Right ventricle myocardium inferior (tissue), 1 donor: ENCODE measurements around the gene MDFIC2. TPM values are rescaled to one million over a fixed set of nuclear protein-coding genes. Genes with fewer than 3 reads are reported as not detected.
"Not testable (repeated sequence)": the region's sequence is repeated elsewhere in the genome, so short reads cannot be mapped to it uniquely, and the experiment has no call there.

ENCODE experiments used
- ATAC-seq: fragments of 200-7000 bp; cut with Tn5 transposase; one replicate; pipeline ENCODE4 v1.9.1; 2020; ENCODE audit warnings: mild to moderate bottlenecking, moderate library complexity
- DNase-seq: peaks from one replicate; pipeline ENCODE4 v3.0.0; 2021; ENCODE audit errors: missing footprints
- intact Hi-C: fragments of 100-400 bp; cut with DNase I; formaldehyde crosslinking; loops from one replicate; pipeline ENCODE4 v1.11.0; 2022
- long read RNA-seq: library from polyadenylated mRNA; unstranded; transcript quantifications from one replicate; pipeline ENCODE4 v2.0.0, GENCODE V29; 2021
- total RNA-seq: library from RNA; stranded (reverse); fragmentation: NEBNext Ultra II Directional; extraction: Animal tissue kit (Norgen Biotek cat#: 25700); gene quantifications from one replicate; pipeline ENCODE4 v1.2.1, GENCODE V29; 2021
- donor health status: DM: no; HTN: yes; CAD: no; lungs with severe emphysema.

MDFIC2 gene
- not detected for total RNA-seq
- long read RNA-seq = 0 reads

- DNase-seq (no peak), ATAC-seq (no peak)
- intact Hi-C loops = no loop called here
Observed at GRCh38 chr3:70312336-70312735, at the start of gene MDFIC2. Gene MDFIC2 (minus strand): TSS chr3:70312638. CDS start chr3:70311973, 665 bp downstream.

- ATAC-seq (no peak), DNase-seq (no peak)
- intact Hi-C loops = no loop called here
Observed at GRCh38 chr3:70360979-70361760, 48.7 kb upstream of the MDFIC2 start.

GRCh38 chr3:70359711-70360110 is 47.3 kb upstream of the MDFIC2 start:
- DNase-seq (no peak), ATAC-seq (no peak)
- intact Hi-C loops = loop anchor here (5.0 kb wide), 1 partner anchor 292 kb away; no protein-coding TSS in a partner anchor

- ATAC-seq (no peak), DNase-seq (no peak)
- intact Hi-C loops = loop anchor here (5.0 kb wide), 1 partner anchor 292 kb away; no protein-coding TSS in a partner anchor
Observed at GRCh38 chr3:70358978-70359580, 46.6 kb upstream of the MDFIC2 start.

GRCh38 chr3:70352215-70352614 is 39.8 kb upstream of the MDFIC2 start:
- intact Hi-C loops = no loop called here
- no peak for ATAC-seq
- DNase-seq = no peak

- no peak for ATAC-seq
- no peak for DNase-seq
- intact Hi-C loops = no loop called here
Observed at GRCh38 chr3:70342149-70342548, 29.7 kb upstream of the MDFIC2 start.

DNA sequence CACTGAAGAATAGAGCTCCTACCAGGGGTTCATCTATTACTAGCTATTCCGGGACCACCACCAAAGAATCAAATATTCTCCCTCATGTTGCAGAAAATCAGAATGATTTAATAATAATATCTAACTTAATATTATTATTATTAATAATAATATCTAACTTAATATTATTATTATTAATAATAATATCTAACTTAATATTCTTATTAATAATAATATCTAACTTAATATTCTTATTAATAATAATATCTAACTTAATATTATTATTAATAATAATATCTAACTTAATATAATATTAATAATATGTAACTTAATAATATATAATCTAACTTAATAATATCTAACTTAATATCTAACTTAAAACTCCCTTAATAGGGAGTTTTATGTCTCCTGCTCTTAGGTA is 24.4 kb upstream of the MDFIC2 start:
- intact Hi-C loops, ATAC-seq: not testable (repeated sequence)

GRCh38 chr3:70333080-70333479 is 20.6 kb upstream of the MDFIC2 start:
- intact Hi-C loops = no loop called here
- no peak for ATAC-seq
- no peak for DNase-seq

More for the DNA sequence above, 24.4 kb upstream of the MDFIC2 start:
- not testable (repeated sequence) for DNase-seq

DNA sequence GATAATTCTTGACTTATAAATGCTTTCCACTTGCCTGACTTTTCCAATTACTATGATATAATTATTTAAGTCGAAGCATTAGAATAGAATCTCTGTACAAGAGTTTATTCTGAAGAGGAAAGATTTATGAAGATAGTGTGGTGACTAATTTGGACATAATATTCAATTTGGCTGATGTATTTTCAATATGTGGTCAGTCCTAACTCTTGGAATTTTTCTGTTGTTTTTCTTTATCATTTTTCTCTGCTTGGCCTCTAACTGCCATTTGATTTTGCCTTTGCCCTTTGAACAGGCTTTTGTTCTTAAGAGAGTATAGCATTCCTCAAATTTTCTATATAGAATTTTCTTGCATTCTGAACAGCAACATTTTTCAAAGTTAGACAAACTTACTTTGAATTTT is 2.6 kb upstream of the MDFIC2 start:
- ATAC-seq (no peak), DNase-seq (no peak)
- intact Hi-C loops = no loop called here

GRCh38 chr3:70310809-70311208 is 1.6 kb downstream of the MDFIC2 start:
- DNase-seq = no peak
- intact Hi-C loops = no loop called here
- no peak for ATAC-seq

DNA sequence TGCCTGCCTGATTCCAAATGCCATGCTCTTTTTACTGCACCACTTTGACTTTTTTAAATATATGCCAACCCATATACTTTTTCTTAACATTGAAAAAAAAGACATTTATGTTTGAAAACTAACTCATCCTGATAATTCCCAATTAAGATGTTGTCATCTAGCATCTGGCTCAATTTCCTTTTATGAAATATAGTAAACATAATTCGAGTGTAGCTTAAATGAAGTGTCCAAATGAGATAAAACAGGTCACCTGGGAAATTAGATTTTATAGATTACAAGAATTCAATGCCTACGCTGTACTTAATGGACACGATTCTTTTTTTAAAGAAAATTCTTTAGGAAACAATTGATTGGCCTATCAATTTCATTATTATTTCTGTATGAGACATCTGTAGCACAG is 2.8 kb downstream of the MDFIC2 start:
- no peak for DNase-seq
- intact Hi-C loops = no loop called here
- ATAC-seq = no peak

GRCh38 chr3:70308760-70309159 is 3.7 kb downstream of the MDFIC2 start:
- intact Hi-C loops = no loop called here
- no peak for ATAC-seq
- DNase-seq = no peak

GRCh38 chr3:70306736-70307135 is 5.7 kb downstream of the MDFIC2 start:
- ATAC-seq = no peak
- DNase-seq = no peak
- intact Hi-C loops = no loop called here

DNA sequence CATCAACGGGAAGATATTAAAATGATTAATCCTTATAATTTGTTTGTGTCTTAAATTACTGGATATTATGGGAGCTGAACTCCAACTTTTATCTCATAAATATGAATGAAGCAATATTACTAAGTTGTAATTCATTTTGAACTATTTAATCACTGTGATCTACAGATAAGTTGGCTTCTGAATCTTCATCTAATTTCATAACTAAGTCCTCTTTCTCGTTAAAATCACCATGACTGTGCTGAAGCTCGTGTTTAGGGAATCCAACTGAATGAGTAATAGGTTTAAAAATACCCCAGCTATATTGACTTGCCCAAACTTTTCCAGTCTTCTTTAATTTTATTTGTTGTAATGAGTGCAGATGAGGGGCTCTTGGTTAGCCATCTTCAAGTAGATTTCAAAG is 14.1 kb downstream of the MDFIC2 start:
- ATAC-seq (no peak), DNase-seq (no peak)
- intact Hi-C loops = no loop called here

GRCh38 chr3:70291097-70291482 is 21.3 kb downstream of the MDFIC2 start:
- ATAC-seq (no peak), DNase-seq (no peak)
- intact Hi-C loops = no loop called here

- intact Hi-C loops, ATAC-seq, DNase-seq: not testable (repeated sequence)
Observed at GRCh38 chr3:70290431-70291096, 21.9 kb downstream of the MDFIC2 start.

- ATAC-seq (no peak), DNase-seq (no peak)
- intact Hi-C loops = no loop called here
Observed at GRCh38 chr3:70281663-70282062, 30.8 kb downstream of the MDFIC2 start.

DNA sequence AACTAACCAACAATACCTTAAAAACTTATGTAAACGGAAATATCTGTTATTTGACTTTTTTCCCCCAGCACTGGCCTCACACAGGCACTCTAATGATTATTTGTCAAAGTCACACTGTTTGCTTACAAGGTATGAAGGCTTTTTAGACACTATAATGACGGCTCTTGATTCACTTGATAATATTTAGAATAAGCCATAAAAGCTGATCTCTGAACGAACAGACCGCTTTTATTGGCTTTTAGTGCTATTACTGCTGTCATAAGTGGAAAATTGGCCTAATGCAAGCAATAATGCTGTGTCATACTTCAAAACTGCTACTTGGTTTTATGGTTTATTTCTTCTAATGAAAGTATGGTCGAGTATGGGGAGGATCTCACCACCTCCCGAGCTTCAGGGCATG is 35.1 kb downstream of the MDFIC2 start:
- ATAC-seq = no peak
- intact Hi-C loops = no loop called here
- DNase-seq = no peak

DNA sequence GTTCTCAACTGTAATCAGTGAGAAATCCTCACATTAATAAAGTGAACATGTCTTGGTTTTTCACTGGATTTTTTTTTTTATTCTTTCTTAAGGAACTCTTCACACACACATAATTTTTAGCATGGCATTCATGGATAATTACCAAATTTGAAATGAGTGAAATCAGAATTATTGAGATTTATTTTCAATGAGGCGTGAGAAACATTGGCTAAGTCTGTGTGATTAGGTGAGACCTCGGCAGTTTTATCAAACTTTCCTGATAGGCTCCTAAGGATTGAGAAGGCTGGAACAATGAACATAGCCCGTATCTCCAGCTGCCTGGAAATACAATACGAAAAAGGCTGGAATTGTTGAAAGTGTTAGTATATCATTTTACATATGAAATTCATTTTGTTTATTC is 35.5 kb downstream of the MDFIC2 start:
- no peak for ATAC-seq
- intact Hi-C loops = no loop called here
- DNase-seq = no peak

DNA sequence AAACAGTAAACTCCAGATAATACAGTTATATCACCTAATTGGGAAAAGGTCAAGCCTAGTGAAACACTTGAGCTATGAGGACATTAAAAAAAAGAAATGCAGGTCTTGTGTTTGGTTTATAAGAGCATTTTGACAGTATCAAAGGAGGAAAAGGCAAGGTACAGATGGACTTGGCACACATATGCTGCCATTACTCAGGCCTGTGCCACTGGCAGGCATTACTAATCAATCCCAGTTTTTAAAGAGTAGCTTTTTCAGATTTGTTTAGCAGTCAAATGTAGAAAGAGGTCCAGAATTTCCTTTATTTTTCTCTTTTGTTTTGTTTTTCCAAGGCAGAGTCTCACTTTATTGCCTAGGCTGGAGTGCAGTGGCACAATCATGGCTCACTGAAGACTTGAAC is 38.9 kb downstream of the MDFIC2 start:
- DNase-seq = no peak
- ATAC-seq = no peak
- intact Hi-C loops = no loop called here
